Measurements from ENCODE around the gene DEGS1.

The DEGS1 gene

DNA sequence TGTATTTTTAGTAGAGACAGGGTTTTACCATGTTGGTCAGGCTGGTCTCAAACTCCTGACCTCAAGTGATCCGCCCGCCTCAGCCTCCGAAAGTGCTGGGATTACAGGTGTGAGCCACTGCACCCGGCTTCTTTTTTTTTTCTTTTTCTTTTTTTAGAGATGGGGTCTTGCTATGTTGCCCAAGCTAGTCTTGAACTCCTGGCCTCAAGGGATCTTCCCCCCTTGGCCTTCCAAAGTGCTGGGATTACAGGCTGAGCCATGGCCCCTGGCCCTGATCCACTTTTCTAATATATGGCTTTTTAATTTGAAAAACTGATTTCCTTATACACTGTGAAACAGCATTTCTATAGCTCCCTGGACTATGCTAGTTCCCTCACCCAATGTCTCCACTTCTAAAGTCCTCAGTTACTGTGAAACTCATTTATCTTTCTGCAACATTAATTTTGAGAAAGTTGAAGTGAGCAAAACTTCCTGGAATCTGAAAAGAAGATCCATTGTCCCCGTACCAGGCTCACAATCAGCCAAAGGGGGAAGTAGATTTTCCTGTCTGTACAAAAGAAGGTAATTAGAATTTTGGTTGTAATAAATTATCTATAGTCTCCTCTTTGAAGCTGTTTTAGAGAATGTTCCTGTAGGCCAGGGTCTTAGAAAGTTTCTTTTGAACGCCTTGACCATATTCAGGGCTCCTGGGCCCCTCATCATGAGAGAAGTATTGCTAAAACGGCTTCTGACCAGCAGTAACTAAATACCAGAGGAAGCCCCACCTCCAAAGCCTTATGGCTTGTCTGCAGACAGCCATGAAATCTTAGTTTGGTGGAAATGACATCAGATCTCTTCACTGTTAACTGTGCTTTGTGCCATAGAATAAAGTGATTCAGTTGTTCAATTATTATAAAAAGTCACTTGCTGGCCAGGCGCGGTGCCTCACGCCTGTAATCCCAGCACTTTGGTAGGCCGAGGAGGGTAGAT is 34.9 kb downstream of the DEGS1 start:
- TF ChIP-seq, protein P1, sequence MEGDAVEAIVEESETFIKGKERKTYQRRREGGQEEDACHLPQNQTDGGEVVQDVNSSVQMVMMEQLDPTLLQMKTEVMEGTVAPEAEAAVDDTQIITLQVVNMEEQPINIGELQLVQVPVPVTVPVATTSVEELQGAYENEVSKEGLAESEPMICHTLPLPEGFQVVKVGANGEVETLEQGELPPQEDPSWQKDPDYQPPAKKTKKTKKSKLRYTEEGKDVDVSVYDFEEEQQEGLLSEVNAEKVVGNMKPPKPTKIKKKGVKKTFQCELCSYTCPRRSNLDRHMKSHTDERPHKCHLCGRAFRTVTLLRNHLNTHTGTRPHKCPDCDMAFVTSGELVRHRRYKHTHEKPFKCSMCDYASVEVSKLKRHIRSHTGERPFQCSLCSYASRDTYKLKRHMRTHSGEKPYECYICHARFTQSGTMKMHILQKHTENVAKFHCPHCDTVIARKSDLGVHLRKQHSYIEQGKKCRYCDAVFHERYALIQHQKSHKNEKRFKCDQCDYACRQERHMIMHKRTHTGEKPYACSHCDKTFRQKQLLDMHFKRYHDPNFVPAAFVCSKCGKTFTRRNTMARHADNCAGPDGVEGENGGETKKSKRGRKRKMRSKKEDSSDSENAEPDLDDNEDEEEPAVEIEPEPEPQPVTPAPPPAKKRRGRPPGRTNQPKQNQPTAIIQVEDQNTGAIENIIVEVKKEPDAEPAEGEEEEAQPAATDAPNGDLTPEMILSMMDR (IDR thresholded peaks at IDR 0.05; ENCODE audit: insufficient read depth, low read length, poor library complexity, severe bottlenecking) = no peak
- Histone ChIP-seq H3K4me3 (replicated peaks; ENCODE audit: low read depth, low read length) (no peak overlapping the region), H3K36me3 (ENCODE audit: control insufficient read depth, insufficient read depth, low read length) (no peaks in the 10 kb centered on the region), H3K27me3 (replicated peaks; ENCODE audit: control insufficient read depth, insufficient read depth, low read length) (no peaks in the 10 kb centered on the region)
- DNase-seq (ENCODE audit: extremely low read depth, insufficient read length) = no peak

DNA sequence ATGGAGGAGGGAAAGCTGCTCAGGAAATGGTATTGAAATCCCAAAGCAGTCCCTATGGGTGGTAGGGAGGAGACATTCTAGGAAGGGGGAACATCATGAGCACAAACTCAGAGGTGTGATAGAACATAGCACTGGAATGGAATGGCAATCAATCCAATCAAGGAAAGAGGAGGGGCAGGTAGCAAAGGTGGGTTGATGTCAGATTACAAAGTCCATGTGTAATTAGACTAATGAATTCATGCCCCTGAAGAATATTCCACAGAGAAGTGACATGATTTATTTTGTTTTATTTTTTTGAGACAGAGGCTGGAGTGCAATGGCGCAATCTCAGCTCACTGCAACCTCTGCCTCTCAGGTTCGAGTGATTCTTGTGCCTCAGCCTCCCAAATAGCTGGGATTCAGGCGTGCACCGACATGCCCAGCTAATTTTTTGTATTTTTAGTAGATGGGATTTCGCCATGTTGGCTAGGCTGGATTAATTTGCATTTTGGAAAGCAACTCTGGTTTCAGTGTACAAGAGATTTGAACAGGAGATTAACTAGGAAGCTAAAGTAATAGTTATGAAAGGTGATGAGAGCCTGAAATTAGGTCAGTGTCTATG is 36.1 kb downstream of the DEGS1 start:
- H3K4me3 ChIP-seq (replicated peaks; ENCODE audit: low read depth, low read length) = no peak overlapping the region
- DNase-seq (ENCODE audit: extremely low read depth, insufficient read length) = no peak
- no peaks in the 10 kb centered on the region for H3K36me3 ChIP-seq (ENCODE audit: control insufficient read depth, insufficient read depth, low read length)

DNA sequence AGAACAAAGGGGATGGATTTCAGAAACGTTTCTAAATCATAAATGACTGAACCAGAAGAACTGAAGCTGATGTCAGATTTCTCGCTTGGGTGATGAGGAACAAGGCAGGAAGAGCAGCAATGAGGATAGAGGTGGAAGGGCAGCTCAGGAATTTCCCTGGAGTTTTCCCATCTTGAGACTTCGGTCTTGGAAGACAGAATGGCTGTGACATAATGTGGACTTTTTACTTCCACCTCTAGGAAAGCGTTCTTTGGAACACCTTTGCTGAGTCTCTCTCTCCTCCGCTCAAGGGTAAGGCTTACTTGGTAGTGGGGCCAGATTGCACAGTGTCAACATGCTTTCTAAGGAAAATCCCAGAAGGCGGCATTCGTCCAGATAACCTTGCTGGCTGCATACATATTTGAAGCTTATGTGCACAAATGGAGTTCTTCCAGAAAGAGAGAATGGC is 36.6 kb downstream of the DEGS1 start:
- TF ChIP-seq, protein P1 (IDR thresholded peaks at IDR 0.05; ENCODE audit: insufficient read depth, low read length, poor library complexity, severe bottlenecking) = no peak
- Histone ChIP-seq H3K4me3 (replicated peaks; ENCODE audit: low read depth, low read length) (no peak overlapping the region), H3K27me3 (replicated peaks; ENCODE audit: control insufficient read depth, insufficient read depth, low read length) (no peaks in the 10 kb centered on the region), H3K36me3 (ENCODE audit: control insufficient read depth, insufficient read depth, low read length) (no peaks in the 10 kb centered on the region)
- no peak for DNase-seq (ENCODE audit: extremely low read depth, insufficient read length)

More for the DNA sequence above, 36.1 kb downstream of the DEGS1 start:
- no peaks in the 10 kb centered on the region for H3K27me3 ChIP-seq (replicated peaks; ENCODE audit: control insufficient read depth, insufficient read depth, low read length)
- TF ChIP-seq, protein P1 (IDR thresholded peaks at IDR 0.05; ENCODE audit: insufficient read depth, low read length, poor library complexity, severe bottlenecking) = no peak

DNA sequence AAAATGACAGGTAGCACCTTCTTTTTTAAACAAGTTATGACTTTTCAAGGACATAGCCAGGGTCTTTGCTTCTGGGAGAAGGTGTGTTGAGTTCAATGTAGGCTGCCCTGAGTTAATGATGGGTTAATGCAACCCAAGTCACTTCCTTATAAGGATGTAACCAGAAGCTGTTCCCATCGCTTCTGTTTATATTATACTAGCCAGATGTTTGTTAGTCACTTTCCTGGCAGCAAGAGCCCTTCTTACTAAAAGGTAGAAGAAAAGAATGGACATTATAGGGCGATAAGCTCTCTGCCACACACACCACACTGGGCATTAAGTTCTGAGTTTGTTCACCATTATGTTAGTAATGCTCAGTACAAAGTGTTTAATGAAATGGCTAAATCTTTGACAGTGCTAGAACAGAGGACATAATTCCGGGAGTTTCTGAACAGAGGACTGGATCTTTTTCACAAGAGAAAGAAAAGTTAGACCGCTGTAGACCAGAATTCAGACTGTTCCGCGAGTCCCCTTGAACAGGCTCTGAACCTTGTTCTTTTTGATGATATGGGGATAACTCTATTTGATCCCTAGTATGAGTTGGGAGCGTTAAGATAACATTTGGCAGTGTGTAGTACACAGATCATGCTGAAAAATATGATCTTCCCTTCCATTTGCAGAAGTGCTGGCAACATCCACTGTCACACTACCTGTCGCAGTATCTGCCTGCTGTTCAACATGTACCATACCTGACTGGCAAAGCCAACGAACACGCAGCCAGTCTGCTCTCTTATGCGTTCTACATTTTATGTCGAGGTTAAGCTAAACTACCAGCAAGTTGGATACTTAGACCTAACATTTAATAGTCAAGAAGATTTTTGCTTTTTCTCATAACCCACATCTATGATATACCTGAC is 41.0 kb downstream of the DEGS1 start:
- H3K36me3 ChIP-seq (ENCODE audit: control insufficient read depth, insufficient read depth, low read length) = peaks cover 2% of the 10 kb centered on the region
- TF ChIP-seq, protein P1 (IDR thresholded peaks at IDR 0.05; ENCODE audit: insufficient read depth, low read length, poor library complexity, severe bottlenecking) = no peak
- no peak for DNase-seq (ENCODE audit: extremely low read depth, insufficient read length)

DNA sequence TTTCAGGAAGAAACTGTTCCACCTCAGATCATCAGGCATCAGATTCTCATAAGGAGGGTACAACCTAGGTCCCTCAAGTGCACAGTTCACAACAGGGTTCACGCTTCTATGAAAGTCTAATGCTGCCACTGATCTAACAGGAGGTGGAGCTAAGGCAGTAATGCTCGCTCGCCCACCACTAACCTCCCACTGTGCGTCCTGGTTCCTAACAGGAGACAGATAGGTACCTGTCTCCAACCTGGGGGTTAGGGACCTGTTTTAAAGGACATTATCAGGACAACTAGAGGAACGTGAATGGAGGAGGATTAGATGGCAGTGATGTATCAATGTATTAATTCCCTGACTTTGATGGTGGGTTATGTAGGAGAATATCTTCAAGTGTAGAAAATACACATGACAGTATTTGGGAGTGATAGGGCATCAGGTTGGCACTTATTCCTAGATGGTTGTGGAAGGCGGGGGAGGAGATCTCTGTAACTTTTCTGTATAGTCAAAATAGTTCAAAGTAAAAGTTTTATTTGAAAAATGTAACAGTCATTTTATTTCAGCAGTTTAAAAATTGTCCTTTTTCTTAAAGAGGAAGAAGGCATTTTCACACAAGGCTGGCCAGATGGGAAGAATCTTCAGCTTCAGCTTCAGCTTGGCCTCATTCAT is 43.9 kb downstream of the DEGS1 start:
- Histone ChIP-seq H3K4me3 (replicated peaks; ENCODE audit: low read depth, low read length) (no peak overlapping the region), H3K27me3 (replicated peaks; ENCODE audit: control insufficient read depth, insufficient read depth, low read length) (no peaks in the 10 kb centered on the region), H3K36me3 (ENCODE audit: control insufficient read depth, insufficient read depth, low read length) (peaks cover 6% of the 10 kb centered on the region)
- no peak for DNase-seq (ENCODE audit: extremely low read depth, insufficient read length)
- TF ChIP-seq, protein P1 (IDR thresholded peaks at IDR 0.05; ENCODE audit: insufficient read depth, low read length, poor library complexity, severe bottlenecking) = no peak

More for the DNA sequence above, 41.0 kb downstream of the DEGS1 start:
- Histone ChIP-seq H3K4me3 (replicated peaks; ENCODE audit: low read depth, low read length) (no peak overlapping the region), H3K27me3 (replicated peaks; ENCODE audit: control insufficient read depth, insufficient read depth, low read length) (no peaks in the 10 kb centered on the region)

Data from GM06990 (cell line).